Measurements from ENCODE around the gene SH3PXD2B. TPM values are rescaled to one million over a fixed set of nuclear protein-coding genes. Genes with fewer than 3 reads are reported as not detected.
"Not testable (repeated sequence)": the region's sequence is repeated elsewhere in the genome, so short reads cannot be mapped to it uniquely, and the experiment has no call there.

Gene SH3PXD2B
- total RNA-seq, 1 donor from 2014 or later: 30.6 TPM

DNA sequence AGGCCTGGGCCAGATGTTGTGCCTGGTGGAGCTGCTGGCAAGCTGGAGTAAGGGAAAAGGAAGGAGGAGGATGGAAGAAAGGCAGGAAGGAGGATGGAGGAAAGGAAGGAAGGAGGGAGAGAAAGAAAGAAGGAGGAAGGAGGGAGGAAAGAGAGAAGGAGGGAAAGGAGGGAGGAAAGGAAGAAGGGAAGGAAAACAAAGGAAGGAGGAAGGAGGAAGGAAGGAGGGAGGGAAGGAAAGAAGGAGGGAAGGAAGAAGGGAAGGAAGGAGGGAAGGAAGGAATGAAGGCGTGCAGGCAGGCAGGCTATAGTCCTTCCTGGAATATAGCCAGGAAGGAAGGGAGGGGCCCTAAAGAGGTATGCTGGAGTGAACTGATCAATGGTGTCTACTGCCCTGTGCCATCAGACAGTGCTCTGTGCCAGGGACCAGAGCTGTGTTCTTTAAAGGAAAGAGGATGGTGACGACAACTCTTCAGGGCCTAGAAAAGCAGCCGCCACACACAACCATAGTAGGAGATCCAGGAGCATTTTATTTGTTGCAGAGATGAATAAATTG is 109.4 kb downstream of the SH3PXD2B start:
- DNase-seq (ENCODE audit: low spot score): no peak

DNA sequence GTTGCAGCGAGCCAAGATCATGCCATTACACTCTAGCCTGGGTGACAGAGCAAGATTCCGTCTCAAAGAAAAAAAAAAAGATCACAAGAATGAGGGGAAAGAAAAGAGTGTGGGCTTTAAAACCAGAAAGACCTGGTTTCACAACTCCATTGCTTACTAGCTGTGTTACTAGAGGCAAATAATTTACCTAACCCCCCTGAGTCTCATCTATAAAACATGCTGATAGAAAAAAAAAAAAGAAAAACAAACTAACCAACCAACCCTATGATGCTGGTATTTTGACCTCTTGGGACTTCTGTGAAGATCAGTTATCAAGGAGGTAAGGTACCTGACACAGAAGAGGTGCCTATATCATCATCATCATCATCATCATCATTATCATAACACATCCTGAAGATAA is 110.6 kb downstream of the SH3PXD2B start:
- DNase-seq (ENCODE audit: low spot score): no peak

DNA sequence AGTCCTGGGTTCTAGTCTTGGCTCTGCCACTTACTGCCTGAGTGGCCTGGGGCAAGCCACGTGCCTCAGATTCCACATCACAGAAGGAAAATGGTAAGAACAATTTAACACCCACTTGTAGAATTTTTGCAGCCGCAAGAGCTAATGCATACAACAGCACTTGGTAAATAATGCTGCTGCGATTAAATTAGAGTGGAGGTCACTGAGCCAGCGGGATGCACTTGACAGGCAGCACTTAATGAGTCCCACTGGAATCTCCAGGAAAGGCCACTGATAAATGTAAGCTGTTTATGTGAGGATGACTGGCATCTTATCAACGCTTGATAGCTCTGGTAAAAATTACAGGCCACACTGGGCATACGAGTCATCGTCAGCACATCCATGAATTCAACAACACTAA is 111.4 kb downstream of the SH3PXD2B start:
- no peak for DNase-seq (ENCODE audit: low spot score)

DNA sequence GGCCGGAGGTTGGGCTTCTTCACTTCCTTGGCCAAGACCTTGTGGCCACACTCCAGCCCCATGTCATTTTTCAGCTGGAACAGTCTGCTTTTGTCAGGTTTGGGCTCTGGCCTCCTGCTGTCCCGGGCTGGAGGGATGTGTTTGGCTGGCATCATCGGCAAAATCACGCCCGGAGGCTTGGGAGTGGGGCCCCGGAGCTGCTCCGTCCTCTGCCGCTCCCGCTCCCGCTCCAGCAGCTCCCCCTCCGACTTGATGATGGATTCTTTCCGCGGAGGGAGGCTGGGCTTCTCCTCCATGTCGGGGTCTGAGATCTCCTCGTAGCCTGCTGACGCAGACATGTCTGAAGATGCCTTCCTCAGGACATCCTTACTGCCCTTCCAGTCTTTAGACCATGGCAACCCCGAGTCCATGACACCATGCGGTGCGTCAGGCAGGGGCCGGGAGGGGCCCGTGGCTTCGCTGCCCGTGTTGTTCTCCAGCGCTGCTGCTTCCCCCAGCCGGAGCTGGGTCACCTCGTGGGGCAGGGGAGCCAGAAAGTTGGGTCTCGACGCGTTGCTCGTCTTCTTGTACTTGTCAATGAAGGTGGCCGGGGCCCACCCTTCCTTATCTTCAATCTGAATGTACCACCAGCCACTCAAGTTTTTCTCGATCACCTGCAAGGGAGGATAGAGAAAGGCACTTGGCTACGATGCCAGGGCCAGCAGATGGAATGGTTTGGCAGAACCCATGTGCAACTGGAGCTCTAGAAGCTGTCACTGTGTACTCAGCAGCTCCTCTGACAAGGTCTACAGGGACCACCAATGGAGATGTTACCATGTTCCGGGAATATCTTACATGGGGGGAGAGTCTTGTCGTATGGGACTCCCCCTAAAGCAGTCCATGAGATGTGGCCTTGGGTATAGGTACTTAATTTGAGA is 114.8 kb downstream of the SH3PXD2B start:
- DNase-seq (ENCODE audit: low spot score): no peak

DNA sequence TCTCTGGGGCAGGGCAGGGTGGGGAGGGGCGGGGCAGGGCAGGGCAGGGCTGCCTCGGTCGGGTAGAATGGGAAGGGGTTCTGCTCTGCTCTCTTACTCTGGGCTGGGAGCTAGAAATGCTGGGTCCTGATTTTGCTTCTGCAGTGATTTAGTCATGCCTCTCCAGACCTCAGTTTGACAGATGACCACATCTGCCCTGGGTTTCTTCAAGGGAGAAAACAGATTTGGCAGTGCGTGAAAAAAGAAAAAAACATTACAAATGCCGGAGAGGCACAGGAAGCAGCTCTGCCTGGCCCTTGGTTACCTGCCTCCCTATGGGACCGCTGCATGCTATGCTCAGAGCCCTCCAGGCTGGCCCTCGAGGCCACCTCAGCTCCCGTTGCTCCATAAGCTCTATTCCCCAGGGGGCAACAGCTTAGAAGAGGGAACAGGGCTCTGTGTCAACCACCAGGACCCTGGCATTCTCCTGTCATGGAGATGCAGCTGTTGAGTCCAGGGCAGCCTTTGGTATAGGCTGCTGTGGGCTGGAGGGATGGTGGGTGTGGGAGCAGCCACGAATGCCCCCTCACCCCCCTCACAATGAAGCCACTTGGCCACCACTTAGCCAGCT is 117.5 kb downstream of the SH3PXD2B start:
- no peak for DNase-seq (ENCODE audit: low spot score)

DNA sequence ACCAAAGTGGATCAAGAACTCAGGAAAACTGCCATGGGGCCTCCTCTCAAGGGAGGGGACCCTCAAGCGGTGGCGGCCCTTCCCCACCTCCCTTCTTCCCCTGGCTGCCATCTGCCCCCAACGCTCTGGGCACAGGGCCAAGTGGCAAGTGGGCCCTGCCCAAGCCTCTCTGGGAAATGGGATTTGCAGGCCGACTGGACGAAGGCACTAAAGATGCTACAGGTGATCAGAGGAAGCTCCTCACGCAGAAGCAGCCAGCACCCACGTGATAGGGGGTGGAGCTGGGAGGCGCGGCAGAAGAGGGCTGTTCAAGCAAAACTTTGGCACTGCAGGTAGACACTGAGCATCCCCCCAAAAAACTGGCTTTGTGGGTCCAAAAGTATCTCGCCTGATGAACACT is 118.1 kb downstream of the SH3PXD2B start:
- no peak for DNase-seq (ENCODE audit: low spot score)

DNA sequence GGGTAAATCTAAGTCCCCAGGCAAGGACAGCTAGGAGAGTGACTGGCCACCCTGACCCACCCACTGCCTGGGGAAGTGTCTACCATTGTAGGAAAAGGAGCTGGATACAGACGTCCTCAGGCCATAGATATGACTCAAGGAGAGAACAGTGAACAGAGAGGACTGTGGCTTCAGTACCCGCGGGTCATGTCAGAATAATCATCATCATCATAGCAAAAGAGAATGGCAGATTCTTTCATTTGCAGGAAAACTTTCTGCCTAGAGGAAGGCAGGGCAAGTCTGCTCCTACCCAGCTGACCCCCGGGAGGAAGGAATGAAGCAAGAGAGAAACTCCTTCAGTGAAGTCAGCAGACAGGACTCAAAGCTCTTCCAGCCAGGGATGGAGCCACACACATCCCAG is 118.6 kb downstream of the SH3PXD2B start:
- DNase-seq (ENCODE audit: low spot score): no peak

DNA sequence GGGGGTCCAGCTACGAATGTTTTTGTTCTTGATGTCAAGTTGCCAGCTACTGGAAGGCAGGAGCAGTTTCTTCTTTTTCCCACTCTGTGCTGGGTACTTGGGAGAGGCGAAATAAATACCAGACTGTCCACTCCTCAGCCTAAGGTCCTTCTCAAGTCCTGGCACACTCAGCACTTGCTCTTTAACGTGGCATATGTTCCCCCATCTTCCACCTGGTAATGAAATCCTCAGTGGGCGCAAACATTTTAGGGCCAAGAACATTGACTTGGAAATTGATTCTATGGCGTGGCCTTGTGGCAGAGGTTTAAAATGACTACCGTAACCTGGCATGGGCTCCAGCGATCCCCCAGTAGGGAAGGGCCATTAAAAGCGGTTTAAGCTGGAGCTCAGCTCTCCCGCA is 119.7 kb downstream of the SH3PXD2B start:
- DNase-seq (ENCODE audit: low spot score): no peak

DNA sequence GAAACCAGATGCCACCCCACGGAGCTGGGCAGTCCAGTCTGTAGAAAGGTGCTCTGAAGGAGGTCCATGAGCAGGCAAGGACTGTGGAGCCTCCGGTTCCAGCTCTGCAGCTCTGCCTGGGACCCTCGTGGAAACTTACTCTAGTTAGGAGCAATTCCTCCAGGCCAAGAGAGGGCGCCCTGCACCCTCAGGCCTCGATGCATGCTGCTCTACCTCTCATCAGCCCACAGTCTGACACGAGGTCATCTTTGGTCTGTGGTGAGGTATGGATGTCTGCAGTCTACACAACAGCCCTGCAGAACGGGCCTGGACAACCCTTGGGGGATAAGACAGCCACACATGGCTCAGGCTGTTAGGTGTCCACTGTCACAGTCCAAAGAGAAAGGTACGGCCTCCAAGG is 120.1 kb downstream of the SH3PXD2B start:
- DNase-seq (ENCODE audit: low spot score): no peak

DNA sequence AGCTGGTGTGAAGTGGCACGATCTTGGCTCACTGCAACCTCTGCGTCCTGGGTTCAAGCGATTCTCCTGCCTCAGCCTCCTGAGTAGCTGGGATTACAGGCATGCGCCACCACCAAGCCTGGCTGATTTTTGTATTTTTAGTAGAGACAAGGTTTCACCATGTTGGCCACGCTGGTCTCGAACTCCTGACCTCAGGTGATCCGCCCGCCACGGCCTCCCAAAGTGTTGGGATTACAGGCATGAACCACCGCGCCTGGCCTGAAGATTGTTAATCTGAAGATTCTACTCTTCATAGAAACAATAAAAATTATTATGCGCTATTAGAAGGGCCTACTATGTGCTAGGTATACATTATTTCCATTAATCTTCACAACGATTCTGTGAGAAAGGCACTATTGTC is 127.4 kb downstream of the SH3PXD2B start:
- not testable (repeated sequence) for DNase-seq (ENCODE audit: low spot score)

DNA sequence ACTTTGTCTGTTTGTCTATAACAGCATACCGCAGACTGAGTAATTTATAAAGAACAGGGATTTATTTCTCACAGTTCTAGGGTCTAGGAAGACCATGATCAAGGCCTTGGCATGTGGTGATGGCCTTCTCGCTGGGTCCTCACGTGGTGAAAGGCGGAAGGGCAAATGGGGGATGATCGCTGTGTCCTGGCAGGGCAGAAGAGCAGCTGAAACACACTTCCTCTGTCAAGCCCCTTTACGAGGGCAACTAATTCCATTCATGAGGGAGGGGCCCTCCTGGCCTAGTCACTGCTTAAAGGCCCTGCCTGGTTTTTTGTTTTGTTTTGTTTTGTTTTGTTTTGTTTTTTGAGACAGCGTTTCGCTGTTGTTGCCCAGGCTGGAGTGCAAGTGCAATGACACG is 128.9 kb downstream of the SH3PXD2B start:
- no peak for DNase-seq (ENCODE audit: low spot score)

DNA sequence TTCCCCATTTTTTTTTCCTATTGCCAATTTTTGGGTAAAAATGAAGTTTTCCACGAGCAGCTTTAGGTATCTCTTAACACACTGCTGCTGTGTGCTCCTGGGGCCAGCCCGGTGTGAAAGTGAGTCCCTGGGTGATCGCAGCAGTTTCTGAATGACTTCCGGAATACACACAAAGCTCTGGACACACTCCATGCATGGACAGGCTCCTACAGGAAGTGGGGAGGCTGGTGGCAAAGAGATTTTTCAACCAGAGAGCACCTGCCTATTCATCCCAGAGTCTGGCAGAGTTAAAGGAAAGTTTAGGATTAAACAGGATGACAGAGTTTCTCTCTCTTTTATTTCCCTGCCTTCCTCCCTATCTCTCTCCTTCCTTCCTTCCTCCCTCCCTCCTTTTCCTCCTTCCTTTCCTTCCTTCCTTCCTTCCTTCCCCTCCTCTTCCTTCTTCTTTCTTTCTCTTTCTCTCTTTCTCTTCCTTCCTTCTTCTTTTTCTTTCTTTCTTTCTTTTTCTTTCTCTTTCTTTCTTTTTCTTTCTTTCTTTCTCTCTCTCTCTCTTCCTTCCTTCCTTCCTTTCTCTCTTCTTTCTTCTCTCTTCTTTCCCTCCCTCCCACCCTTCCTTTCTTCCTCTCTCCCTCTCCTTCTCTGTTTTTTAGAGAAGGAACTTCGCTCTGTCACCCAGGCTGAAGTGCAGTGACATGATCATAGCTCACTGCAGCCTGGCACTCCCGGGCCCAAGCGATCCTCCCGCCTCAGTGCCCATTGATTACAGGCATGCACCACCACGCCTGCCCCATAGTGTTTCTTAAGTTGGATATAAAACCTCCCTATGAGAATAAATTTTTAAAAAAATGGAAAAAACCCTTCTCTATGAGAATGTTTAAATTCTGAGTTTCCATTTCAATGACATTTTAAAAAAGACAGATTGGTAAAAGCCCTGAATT is 132.0 kb downstream of the SH3PXD2B start:
- DNase-seq (ENCODE audit: low spot score): no peak

DNA sequence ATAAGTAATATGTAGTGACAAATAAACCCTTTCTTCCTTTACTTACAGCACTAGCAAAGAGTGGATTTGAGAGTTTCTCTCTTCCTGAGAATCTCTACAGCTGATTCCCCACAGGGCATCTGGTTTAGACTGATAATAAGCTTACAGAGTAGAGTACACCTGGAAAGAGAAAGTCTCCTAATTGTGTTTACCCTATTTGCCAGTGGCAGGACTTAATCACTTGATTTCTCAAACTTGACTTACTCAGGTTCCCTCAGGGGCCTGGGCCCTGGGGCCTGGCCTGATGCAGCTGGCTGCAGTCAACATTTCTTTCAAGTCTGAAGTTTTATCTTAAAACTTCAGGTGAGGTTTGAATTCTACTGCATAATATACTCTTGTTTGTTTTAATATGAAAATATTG is 132.7 kb downstream of the SH3PXD2B start:
- no peak for DNase-seq (ENCODE audit: low spot score)

DNA sequence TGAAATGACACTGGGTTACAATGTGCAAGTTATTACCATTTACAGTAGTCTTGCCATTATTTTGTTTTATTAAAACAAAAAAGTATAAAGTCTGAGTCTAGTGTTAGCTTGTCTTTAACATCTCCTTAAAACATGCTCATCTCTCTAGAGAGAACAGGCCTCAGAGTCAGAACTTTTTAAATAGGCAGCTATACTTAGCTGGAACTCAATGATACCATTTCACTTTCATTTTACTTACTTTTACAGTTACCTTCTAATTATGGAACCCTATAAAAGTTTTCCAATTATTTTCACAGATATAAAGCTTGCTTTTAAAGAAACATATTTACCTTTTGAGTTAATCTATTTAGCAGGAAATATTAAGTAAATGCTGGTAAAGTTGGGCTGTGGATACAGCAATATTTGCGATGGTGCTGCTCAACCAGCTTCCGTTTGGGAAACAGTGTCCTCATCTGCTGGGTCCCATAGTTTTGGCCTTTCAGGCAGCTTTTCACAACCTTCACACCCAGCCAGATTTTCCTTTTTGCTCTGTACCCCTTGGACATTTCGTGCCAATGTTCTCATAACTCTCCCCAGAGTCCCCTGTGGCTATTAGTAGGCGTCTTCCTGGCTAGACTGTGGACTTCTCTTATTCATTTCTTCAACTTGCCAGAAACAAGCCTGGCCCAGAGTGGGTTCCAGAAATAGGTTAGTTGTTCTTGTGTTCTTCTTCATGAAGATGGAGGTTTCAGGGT is 134.4 kb downstream of the SH3PXD2B start:
- no peak for DNase-seq (ENCODE audit: low spot score)

DNA sequence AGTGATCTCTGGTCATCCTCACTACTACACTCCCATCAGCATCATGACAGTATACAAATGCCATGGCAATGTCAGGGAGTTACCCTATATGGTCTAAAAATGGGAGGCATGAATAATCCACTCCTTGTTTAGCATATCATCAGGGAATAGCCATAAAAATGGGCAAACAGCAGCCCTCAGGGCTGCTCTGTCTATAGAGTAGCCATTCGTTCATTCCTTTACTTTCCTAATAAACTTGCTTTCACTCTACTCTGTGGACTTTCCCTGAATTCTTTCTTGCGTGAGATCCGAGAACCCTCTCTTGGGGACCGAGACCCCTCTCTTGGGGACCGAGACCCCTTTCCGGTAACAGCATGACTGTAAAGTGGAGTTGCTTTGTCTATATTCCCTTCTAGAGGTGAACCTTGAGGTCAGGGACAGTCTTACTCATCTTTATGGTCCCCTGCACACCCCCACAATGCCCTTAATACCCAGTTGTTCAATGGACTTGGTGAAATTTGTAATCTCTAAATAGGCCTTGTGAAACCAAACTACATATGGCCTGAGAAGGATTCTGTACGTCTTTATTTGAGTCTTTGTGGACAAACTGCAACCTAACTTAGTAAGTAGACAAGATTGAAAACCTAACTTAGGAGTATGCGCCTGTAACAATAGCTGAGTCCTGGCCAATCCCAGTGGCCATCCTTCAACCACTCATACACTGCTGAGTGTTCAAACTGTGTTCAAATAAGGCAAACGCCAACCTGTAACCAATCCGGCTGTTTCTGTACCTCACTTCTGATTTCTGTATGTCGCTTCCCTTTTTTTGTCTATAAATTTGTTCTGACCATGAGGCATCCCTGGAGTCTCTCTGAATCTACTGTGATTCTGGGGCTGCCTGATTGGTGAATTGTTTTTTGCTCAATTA is 138.5 kb downstream of the SH3PXD2B start:
- DNase-seq (ENCODE audit: low spot score): no peak

DNA sequence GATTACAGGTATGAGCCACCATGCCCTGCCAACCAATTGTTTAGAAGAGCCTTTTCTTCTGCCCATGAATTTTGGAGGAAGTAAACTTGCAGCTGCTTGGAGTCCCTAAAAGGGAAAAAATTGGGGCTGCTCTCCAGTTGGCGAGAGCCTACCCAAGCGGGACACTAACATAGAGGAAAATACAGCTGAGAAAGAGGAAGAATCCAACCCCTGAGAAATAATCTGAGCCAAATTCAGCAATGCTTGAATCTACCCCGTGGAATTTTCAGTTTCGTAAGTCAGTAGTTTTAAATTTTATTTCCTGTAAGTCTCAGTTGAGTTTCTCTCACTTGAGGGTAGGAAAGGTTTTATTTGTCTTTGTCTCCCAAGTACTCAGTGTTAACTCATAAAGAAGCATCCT is 140.4 kb downstream of the SH3PXD2B start:
- no peak for DNase-seq (ENCODE audit: low spot score)

DNA sequence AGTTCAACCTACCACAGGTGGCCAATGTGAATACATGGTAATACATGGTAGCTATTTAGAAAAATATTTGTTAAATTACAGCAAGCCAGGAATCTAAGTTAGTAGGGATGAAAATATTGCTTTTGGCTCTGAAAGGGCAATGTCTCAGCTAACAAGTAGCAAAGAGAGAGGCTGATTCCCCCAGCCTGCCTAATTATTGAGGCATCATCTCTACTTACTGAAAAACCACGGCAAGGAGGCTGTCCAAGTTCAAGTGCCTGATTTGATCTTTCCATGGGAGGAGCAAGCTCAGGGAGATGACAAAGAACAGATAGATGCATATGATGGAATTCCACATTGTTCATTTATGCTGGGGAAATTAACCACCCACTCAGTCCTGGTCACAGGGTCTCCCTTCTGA is 142.0 kb downstream of the SH3PXD2B start:
- DNase-seq (ENCODE audit: low spot score): no peak

DNA sequence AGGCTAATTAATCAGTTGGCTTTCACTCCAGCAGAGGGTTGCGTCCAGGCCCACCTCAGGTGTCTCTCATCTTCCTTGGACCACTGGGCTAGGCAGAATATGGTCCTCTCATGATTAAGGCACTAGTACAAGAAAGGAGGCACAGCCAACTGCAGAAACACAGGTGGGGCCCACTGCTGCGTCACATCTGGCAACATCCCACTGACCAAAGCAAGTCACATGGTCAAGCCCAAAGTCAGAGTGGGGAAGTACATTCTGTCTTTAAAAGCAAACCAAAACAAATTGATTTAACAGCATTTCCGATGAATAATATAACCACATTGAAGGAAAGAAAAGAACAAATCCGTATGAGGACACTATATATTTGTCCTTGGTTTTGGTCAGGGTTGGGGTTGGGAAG is 142.7 kb downstream of the SH3PXD2B start:
- no peak for DNase-seq (ENCODE audit: low spot score)

DNA sequence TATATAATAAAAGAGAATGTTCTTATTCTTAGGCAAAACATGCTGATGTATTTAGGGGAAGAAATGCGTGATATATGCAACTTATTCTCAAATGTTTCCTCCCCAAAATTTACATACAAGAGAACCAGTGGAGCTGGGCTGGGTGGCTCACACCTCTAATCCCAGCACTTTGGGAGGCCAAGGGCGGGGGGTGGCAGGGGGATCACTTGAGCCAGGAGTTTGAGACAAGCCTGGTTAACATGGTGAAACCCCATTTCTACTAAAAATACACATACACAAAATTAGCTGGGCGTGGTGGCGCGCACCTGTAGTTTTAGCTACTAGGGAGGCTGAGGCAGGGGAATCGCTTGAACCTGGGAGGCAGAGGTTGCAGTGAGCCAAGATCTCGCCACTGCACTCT is 143.3 kb downstream of the SH3PXD2B start:
- no peak for DNase-seq (ENCODE audit: low spot score)

DNA sequence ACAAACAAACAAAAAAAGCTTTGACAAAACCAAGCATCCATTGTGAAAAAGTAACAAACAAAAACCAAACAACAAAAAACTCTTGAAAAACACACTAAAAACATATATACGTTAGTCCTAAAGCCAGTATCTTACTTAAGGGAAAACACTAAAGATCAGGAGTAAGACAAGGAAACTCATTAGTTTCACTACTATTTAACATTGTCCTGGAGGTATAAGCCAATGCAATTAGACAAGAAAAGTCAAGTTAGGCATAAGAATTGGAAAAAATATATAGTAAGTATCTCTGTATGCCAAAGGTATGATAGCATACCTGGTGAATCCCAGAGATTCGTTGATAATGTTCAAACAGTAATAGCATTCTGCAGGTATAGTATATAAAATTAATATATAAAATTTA is 148.9 kb downstream of the SH3PXD2B start:
- no peak for DNase-seq (ENCODE audit: low spot score)
